ENCODE data around the gene GREB1.

Gene GREB1, protein sequence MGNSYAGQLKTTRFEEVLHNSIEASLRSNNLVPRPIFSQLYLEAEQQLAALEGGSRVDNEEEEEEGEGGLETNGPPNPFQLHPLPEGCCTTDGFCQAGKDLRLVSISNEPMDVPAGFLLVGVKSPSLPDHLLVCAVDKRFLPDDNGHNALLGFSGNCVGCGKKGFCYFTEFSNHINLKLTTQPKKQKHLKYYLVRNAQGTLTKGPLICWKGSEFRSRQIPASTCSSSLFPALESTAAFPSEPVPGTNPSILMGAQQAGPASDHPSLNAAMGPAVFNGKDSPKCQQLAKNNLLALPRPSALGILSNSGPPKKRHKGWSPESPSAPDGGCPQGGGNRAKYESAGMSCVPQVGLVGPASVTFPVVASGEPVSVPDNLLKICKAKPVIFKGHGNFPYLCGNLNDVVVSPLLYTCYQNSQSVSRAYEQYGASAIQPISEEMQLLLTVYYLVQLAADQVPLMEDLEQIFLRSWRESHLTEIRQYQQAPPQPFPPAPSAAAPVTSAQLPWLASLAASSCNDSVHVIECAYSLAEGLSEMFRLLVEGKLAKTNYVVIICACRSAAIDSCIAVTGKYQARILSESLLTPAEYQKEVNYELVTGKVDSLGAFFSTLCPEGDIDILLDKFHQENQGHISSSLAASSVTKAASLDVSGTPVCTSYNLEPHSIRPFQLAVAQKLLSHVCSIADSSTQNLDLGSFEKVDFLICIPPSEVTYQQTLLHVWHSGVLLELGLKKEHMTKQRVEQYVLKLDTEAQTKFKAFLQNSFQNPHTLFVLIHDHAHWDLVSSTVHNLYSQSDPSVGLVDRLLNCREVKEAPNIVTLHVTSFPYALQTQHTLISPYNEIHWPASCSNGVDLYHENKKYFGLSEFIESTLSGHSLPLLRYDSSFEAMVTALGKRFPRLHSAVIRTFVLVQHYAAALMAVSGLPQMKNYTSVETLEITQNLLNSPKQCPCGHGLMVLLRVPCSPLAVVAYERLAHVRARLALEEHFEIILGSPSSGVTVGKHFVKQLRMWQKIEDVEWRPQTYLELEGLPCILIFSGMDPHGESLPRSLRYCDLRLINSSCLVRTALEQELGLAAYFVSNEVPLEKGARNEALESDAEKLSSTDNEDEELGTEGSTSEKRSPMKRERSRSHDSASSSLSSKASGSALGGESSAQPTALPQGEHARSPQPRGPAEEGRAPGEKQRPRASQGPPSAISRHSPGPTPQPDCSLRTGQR (N-terminal part only)

DNA sequence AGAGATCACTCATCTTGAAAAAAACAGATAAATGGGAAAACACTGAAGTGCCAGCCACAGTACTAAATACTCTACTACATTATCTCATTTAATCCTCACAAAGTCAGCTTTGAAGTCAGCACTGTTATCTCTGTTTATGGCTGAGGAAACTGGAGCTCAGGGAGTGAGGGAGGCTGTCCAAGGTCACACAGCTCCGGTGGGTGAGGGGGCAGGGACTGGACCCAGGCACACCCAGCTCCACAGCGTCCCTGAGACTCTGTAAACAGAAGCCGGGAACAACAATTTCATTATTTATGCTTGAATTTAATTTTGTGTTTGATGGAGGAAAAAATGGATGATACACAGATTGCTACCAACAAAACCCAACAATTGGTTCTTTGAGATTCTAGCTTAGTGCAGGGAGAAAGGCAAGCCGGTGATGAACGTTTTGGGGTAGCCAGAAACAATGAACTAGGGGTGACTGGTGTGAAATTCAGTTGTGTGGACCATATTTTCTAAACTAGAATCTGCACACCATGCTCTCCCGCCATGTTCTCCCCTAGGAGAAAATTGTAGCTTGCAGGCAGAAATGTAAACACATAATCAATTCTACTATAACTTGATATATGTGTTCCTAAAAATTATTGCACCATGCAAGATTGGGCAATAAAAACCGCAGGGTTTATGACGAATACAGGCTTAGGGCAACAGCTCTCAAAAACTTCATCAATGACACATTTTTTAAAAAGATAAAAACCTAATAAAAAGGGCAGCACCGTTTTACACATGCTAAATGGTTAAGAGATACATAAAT, at the start of gene GREB1:
TSS of gene GREB1 (plus strand) at position 768 of the 793 bp plus-strand sequence. CDS start 22,570 bp downstream, outside the sequence.
- Histone ChIP-seq H3K27me3 (ENCODE audit: control insufficient read depth, insufficient read depth, low read length) (no peaks in the 10 kb centered on the region), H3K27ac (ENCODE audit: low read length) (no peak within 1 kb of the TSS), H3K4me3 (ENCODE audit: low read length) (no peak within 1 kb of the TSS), H3K36me3 (ENCODE audit: control insufficient read depth, low read depth, low read length) (no peaks in the 10 kb centered on the region), H3K9me3 (ENCODE audit: control insufficient read depth, low read depth, low read length) (no peaks in the 10 kb centered on the region), H3K9ac (ENCODE audit: low read length) (no peak within 1 kb of the TSS), H3K4me1 (ENCODE audit: control insufficient read depth, low read depth, low read length) (no peaks in the 10 kb centered on the region)

DNA sequence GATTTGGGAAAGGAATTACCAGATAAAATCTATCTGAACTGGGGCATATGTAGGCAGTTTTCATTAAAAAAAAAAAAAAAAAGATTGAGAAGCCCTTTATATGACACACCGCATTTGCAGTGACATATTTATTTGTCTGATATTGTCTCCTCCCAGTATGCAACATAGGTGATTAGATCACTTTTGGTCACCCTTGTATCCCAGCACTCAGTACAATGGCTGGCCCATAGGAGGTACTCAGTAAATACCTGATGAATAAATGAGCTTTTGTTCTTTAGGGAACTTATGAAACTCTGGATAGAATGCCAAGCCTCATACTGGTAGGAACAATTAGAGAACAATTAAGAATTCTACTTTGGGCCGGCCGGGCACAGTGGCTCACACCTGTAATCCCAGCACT, 45.0 kb upstream of the GREB1 start:
- no peak overlapping the region for H3K9ac ChIP-seq (ENCODE audit: low read length)
- H3K4me1 ChIP-seq (ENCODE audit: control insufficient read depth, low read depth, low read length) = peaks cover 4% of the 10 kb centered on the region
- H3K9me3 ChIP-seq (ENCODE audit: control insufficient read depth, low read depth, low read length) = no peaks in the 10 kb centered on the region
- H3K27me3 ChIP-seq (ENCODE audit: control insufficient read depth, insufficient read depth, low read length) = no peaks in the 10 kb centered on the region
- no peaks in the 10 kb centered on the region for H3K36me3 ChIP-seq (ENCODE audit: control insufficient read depth, low read depth, low read length)
- H3K4me3 ChIP-seq (ENCODE audit: low read length) = no peak overlapping the region
- H3K27ac ChIP-seq (ENCODE audit: low read length) = no peak overlapping the region

DNA sequence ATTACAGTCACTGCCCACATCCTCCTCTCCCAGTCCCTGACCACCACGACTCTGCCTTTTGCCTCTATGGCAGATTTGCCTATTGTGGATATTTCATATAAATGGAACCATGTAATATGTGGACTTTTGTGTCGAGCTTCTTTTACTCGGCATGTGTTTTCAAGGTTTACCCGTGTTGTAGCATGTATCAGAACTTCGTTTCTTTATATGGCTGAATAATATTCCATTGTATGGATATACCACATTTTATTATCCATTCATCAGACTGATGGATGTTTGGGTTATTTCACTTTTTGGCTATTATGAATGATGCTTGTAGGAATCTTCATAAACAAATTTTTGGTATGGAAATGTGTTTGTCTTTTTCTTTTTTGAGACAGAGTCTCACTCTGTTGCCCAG, 43.7 kb upstream of the GREB1 start:
- H3K36me3 ChIP-seq (ENCODE audit: control insufficient read depth, low read depth, low read length) = no peaks in the 10 kb centered on the region

DNA sequence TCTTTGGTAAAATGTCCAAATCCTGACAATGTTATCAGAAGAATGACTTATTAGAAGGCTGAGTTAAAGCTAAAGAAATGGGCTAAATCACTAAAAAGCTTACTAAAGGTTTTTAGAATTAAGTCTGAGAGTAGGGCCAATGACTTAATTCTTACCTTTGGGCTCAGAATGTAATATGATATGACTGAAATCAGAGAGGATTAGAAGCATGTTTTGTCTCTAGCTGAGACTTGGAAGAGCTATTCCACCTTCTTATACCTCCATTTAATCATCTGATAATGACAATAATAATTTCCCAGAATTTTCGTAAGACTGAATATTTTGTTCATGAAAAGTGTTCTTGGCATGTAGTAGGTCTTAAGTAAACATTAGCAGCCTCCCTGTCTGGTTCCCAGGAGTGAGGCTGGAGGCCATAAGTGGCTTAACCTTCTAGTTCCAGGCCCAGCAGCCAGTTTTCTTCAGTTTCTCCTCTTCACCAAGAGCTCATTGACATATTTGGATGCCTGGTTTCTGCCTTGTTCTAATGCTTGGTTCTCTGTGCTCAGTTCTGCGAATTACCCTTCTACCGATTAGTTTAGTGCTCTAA, 42.4 kb upstream of the GREB1 start:
- no peak overlapping the region for H3K9ac ChIP-seq (ENCODE audit: low read length)
- peaks cover 18% of the 10 kb centered on the region for H3K4me1 ChIP-seq (ENCODE audit: control insufficient read depth, low read depth, low read length)
- no peak overlapping the region for H3K4me3 ChIP-seq (ENCODE audit: low read length)
- H3K36me3 ChIP-seq (ENCODE audit: control insufficient read depth, low read depth, low read length) = no peaks in the 10 kb centered on the region
- H3K9me3 ChIP-seq (ENCODE audit: control insufficient read depth, low read depth, low read length) = no peaks in the 10 kb centered on the region
- no peaks in the 10 kb centered on the region for H3K27me3 ChIP-seq (ENCODE audit: control insufficient read depth, insufficient read depth, low read length)
- no peak overlapping the region for H3K27ac ChIP-seq (ENCODE audit: low read length)

More for the DNA sequence above, 43.7 kb upstream of the GREB1 start:
- Histone ChIP-seq H3K4me1 (ENCODE audit: control insufficient read depth, low read depth, low read length) (peaks cover 8% of the 10 kb centered on the region), H3K27me3 (ENCODE audit: control insufficient read depth, insufficient read depth, low read length) (no peaks in the 10 kb centered on the region), H3K27ac (ENCODE audit: low read length) (no peak overlapping the region), H3K9me3 (ENCODE audit: control insufficient read depth, low read depth, low read length) (no peaks in the 10 kb centered on the region), H3K9ac (ENCODE audit: low read length) (no peak overlapping the region), H3K4me3 (ENCODE audit: low read length) (no peak overlapping the region)

DNA sequence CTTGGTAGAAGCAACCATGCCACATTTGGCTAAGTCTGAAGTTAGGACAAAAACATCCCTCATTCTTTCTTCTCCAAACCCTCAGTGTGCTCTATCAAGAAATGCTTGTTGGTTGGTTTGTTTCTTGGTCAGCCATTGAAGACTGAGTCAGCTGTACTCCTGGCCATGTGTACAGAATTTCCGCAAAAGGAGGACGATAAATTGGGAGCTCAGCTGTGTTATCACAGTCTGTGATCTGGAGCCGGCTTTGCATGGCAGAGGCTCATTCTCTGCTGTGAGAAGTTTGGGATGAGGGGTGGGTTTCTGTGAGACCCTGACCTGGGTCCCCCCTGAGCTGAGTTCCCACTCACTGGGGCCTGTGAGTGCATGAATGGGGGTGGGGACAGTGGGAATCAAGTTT, 41.6 kb upstream of the GREB1 start:
- Histone ChIP-seq H3K9me3 (ENCODE audit: control insufficient read depth, low read depth, low read length) (no peaks in the 10 kb centered on the region), H3K4me1 (ENCODE audit: control insufficient read depth, low read depth, low read length) (peaks cover 18% of the 10 kb centered on the region), H3K4me3 (ENCODE audit: low read length) (no peak overlapping the region), H3K27me3 (ENCODE audit: control insufficient read depth, insufficient read depth, low read length) (no peaks in the 10 kb centered on the region), H3K27ac (ENCODE audit: low read length) (no peak overlapping the region), H3K36me3 (ENCODE audit: control insufficient read depth, low read depth, low read length) (no peaks in the 10 kb centered on the region), H3K9ac (ENCODE audit: low read length) (no peak overlapping the region)

DNA sequence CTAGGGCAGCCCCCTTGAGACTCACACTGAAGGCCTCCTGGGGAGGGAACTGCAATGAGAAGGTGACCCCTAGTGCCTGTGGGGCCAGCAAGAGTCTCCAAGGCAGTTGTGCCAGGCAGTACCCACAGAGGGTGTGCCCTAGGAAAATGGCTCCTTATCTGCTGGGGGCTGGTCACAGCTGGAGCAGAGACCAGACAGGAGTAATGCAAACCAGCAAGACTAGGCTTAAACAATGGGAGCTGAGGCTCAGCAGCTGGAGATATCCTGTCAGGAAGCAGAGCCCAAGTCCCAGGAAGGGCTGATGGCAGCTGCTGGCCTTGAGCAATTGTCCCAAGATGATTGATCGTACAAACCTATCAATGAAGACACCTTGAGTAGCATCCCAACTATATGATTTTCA, 41.1 kb upstream of the GREB1 start:
- Histone ChIP-seq H3K27ac (ENCODE audit: low read length) (no peak overlapping the region), H3K9me3 (ENCODE audit: control insufficient read depth, low read depth, low read length) (no peaks in the 10 kb centered on the region), H3K27me3 (ENCODE audit: control insufficient read depth, insufficient read depth, low read length) (no peaks in the 10 kb centered on the region), H3K36me3 (ENCODE audit: control insufficient read depth, low read depth, low read length) (no peaks in the 10 kb centered on the region), H3K4me3 (ENCODE audit: low read length) (no peak overlapping the region), H3K9ac (ENCODE audit: low read length) (no peak overlapping the region), H3K4me1 (ENCODE audit: control insufficient read depth, low read depth, low read length) (peaks cover 18% of the 10 kb centered on the region)

DNA sequence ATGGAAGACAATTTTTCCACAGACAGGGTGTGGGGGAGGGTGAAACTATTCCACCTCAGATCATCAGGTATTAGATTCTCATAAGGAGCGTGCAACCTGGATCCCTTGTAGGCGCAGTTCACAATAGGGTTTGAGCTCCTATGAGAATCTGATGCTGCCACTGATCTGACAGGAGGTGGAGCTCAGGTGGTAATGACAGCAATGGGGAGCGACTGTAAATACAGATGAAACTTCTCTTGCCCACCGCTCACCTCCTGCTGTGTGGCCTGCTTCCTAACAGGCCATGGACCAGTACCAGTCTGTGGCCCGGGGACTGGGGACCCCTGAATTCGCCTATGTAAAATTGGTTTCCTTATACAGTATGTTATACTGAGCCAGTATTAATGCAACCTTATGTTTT, 40.6 kb upstream of the GREB1 start:
- Histone ChIP-seq H3K4me1 (ENCODE audit: control insufficient read depth, low read depth, low read length) (peaks cover 15% of the 10 kb centered on the region), H3K27ac (ENCODE audit: low read length) (no peak overlapping the region), H3K9ac (ENCODE audit: low read length) (no peak overlapping the region), H3K4me3 (ENCODE audit: low read length) (no peak overlapping the region), H3K27me3 (ENCODE audit: control insufficient read depth, insufficient read depth, low read length) (no peaks in the 10 kb centered on the region), H3K9me3 (ENCODE audit: control insufficient read depth, low read depth, low read length) (no peaks in the 10 kb centered on the region), H3K36me3 (ENCODE audit: control insufficient read depth, low read depth, low read length) (no peaks in the 10 kb centered on the region)

DNA sequence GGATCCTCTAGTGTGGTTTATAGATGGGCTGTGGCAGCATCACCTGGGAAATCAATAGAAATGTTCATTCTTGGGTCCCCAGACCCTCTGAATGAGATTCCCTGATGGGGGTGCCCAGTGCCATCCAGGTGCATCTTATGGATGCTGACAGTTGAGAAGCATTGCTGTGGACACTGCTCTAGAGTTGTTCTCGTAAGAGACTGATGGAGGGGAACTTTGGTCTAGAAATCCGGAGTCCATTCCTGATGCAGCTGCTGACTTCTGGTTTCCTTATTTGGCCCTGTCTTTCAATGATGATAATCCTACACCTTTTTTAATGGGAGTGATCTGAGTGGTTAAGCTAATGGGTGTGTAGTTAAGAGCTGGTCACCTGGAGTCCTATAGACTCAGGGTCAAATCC, 39.5 kb upstream of the GREB1 start:
- Histone ChIP-seq H3K27ac (ENCODE audit: low read length) (no peak overlapping the region), H3K4me1 (ENCODE audit: control insufficient read depth, low read depth, low read length) (peaks cover 25% of the 10 kb centered on the region), H3K4me3 (ENCODE audit: low read length) (no peak overlapping the region), H3K9me3 (ENCODE audit: control insufficient read depth, low read depth, low read length) (no peaks in the 10 kb centered on the region), H3K9ac (ENCODE audit: low read length) (no peak overlapping the region), H3K36me3 (ENCODE audit: control insufficient read depth, low read depth, low read length) (no peaks in the 10 kb centered on the region), H3K27me3 (ENCODE audit: control insufficient read depth, insufficient read depth, low read length) (no peaks in the 10 kb centered on the region)

DNA sequence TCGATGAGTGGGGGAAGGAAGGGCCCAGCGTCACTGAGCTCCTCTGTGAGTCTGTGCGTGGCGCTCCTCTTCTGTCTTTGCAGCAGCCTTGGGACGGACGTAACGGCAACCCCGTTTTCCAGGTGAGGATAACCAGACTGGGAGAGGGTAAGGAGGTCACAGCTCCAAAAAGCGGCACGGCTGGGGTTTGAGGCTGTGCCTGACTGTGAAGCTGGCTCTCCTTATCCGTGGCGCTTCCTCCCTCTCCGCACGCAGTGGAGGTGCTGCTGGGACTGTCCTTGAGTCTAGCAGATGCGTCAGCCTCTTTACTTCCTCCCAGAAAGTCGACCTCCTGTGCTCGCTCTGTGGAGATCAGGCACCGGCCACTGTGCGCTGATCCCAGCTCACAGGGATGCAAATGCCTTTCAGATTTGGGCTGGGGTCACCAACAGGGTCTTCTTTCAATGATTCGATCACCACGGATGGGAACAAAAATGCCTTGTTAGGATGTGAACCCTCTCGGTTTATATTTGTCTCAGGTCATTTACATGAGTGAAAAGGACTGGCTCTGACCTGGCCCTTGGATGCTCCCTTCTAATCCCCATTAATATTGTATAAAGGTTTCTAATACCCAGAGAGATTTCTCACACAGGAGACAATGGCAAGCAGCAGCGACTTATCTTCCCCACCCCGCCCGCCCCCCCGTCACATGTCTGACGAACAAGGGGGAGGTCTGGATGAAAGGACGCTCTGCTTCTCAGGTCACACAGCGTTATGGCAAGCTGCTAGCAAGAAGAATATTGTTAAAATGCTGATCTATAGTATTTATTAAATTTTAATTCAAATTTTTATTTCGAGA, 37.8 kb upstream of the GREB1 start:
- Histone ChIP-seq H3K9me3 (ENCODE audit: control insufficient read depth, low read depth, low read length) (no peaks in the 10 kb centered on the region), H3K9ac (ENCODE audit: low read length) (no peak overlapping the region), H3K36me3 (ENCODE audit: control insufficient read depth, low read depth, low read length) (no peaks in the 10 kb centered on the region), H3K27me3 (ENCODE audit: control insufficient read depth, insufficient read depth, low read length) (no peaks in the 10 kb centered on the region), H3K27ac (ENCODE audit: low read length) (no peak overlapping the region), H3K4me1 (ENCODE audit: control insufficient read depth, low read depth, low read length) (peaks cover 33% of the 10 kb centered on the region), H3K4me3 (ENCODE audit: low read length) (peak overlapping the region; percentile 42)

DNA sequence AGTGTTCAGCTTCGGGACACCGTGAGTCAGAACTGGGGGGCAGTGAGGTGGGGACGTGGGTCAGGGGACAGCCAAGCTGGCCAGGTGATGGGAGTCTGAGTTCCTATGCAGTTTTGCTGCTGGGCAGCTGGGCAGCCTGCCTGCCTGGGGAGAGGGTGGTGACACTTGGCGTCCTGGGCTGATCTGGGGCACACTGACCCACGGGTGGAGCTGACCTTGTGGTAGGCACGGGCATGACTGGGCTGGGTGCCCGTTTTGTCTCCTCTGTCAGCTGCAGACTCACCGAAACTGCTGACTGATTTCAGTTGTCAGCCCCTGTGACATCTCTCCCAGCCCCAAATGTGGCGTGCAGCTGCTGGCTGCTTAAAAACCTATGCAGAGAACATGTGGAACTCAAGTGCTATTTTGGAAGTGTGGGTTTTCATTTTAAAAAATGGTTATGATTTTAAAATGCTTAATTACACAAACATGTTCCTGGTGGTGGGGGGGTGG, 35.3 kb upstream of the GREB1 start:
- Histone ChIP-seq H3K4me3 (ENCODE audit: low read length) (no peak overlapping the region), H3K27ac (ENCODE audit: low read length) (no peak overlapping the region), H3K4me1 (ENCODE audit: control insufficient read depth, low read depth, low read length) (peaks cover 33% of the 10 kb centered on the region), H3K27me3 (ENCODE audit: control insufficient read depth, insufficient read depth, low read length) (no peaks in the 10 kb centered on the region), H3K9me3 (ENCODE audit: control insufficient read depth, low read depth, low read length) (no peaks in the 10 kb centered on the region), H3K36me3 (ENCODE audit: control insufficient read depth, low read depth, low read length) (no peaks in the 10 kb centered on the region), H3K9ac (ENCODE audit: low read length) (no peak overlapping the region)

Measured in iPS-18a (cell line).